ENCODE results near the gene MKKS.

Gene MKKS

DNA sequence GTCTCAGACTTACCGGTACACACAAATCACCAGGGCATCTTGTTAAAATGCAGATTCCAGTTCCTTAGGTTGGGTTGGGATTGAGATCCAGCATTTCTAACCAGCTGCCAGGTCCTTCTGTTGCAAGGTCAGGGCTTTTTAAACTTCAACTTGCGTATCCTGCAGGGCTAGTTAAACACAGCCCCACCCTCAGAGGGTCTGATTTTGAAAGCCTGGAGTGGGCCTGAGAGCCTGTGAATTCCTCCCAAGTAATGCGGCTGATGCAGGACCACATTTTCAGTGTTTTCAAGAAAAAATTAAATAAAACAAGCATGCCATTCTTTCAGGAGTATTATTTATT, 65.3 kb downstream of the MKKS start:
- no peak for DNase-seq (ENCODE audit: low read depth)

DNA sequence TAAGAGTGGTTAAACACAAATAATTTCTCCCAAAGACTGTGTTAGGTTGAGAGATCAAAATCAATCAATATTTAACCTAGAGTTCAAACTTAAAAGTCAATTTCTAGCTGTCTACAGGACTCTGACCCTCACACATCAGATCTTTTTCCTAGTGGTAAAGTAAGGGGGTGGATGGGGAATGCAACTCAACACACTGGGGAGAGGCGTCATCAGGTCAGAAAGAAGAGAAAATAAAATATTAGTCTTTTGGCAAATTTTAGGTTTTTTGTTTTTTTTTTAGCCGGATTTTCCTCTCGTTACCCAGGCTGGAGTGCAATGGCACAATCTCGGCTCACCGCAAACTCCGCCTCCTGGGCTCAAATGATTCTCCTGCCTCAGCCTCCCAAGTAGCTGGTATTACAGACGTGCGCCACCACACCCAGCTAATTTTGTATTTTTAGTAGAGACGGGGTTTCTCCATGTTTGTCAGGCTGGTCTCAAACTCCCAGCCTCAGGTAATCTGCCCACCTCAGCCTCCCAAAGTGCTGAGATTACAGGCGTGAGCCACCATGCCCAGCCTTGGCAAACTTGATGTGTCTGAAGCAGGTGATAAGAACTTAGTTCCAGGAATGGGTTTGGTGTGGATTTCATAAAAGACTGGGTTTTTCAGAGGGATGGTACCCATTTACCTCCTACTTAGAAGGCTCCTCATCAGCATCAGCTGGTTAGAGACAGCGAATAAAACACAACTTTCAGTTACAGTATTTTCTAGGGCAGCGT, 65.9 kb downstream of the MKKS start:
- DNase-seq (ENCODE audit: low read depth), result no peak

DNA sequence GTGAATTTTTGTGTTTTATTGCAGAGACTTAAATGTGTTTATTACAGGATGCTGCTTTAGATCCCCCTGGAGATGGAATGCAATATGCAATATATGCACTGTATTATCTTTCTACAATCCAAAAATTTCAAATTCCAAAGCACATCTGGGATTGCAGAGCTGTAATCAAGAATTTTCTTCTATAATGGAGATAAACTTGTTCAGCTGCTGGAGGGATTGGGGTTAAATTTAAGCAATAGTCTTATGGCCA, 66.4 kb downstream of the MKKS start:
- DNase-seq (ENCODE audit: low read depth), result no peak

DNA sequence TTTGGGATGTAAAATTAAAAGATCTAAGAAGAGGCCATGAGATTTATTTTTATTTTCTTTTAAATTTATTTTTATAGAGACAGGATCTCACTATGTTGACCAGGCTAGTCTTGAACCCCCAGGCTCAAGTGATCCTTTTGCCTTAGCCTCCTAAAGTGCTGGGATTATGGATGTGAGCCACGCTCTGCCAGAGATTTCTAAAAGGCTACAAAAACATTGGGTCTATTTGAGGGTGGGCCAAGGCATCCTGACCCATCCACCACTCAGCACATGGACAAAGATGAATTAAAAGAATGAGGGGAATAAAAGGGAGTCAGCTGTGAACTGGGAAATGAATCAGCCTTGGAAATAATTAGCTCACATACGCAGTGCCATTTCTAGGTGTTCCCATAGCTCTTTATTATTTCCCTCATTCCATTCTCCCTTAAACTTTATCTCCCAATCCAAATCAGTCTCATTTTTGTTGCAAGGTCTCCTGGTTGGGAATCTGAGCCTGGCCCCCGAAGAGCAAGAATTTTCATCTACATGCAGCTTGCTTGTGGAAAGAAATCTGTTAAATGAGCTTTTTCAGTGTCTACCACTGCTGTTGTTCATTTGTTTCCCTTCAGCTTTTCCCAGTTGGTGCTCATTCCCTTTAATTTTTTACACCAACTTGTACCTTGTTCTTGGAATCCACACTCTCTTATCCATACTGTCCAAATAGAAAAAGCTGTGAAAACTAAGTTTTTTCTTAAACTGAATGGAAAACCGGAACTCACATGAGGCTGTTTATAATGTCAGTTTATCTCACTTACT, 66.9 kb downstream of the MKKS start:
- no peak for DNase-seq (ENCODE audit: low read depth)

DNA sequence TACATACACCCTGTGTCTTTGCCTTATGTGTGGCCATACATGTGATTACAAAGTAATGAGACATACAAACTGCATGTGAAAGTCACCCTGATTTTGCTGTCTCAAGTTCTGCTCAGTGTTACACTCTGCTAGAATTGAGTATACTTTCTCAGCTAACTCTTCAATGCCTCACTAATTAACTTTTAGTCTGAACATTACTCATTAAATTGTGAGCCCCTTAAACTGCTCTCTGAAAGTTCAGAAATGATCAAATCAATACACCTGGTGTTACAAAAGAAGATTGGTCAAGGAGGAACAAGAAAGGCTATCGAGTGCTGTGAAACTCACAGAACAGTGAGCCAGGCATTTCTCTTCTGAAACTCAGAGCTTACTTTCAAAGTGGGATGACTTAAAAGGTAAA, 71.3 kb downstream of the MKKS start:
- no peak for DNase-seq (ENCODE audit: low read depth)

DNA sequence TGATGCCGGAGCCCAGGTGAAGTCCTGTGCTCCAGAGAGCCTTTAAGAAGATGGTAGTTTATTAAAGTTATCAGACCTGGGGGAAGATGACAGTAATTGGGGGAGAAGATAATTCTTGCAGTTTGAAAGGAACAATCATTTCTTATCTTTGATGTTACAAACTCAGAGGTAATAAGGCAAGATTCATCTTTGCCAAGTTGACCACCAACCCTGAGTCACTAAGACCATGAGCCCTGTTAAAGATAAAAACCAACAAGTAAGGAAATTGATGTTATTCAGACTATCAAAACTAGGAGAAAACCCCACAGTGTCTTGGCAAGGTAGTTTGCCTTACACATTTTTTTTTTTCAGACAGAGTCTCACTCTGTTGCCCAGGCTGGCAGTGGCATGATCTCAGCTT, 73.1 kb downstream of the MKKS start:
- DNase-seq (ENCODE audit: low read depth), result no peak

DNA sequence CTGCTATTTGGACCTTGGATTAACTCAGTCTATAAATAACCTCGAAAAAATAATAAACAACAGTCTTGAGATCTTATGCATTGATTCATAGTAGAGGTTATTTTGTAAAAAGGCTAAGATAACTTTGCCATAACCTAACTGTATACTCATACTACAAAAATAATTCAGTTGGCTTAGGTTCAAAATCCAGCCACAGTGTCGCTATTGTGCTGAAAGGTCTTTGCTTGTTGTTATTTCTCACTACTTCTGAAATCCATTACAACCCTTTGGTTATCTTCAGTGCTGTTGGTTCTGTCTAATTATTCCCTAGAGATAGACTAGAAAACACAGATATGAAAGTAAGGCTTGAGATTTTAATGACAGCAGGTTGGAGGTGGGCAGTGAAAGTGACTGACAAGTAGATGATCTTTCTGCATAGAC, 74.4 kb downstream of the MKKS start:
- no peak for DNase-seq (ENCODE audit: low read depth)

DNA sequence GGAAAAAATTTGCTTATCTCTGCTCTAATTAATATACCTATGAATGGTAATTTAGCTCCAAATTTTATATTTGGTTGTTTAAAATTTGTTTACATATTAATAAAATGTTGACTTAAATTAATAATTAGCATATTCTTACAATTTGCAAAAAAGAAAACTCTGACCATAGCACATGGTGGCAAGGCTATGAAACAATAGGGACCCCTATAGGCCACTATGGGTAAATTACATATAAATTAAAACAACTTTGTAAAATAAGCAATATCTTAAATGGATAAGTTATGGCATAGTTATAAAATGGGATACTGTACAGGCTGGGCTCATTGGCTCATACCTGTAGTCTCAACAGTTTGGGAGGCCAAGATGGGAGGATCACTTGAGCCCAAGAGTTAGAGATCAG, 76.0 kb downstream of the MKKS start:
- no peak for DNase-seq (ENCODE audit: low read depth)

DNA sequence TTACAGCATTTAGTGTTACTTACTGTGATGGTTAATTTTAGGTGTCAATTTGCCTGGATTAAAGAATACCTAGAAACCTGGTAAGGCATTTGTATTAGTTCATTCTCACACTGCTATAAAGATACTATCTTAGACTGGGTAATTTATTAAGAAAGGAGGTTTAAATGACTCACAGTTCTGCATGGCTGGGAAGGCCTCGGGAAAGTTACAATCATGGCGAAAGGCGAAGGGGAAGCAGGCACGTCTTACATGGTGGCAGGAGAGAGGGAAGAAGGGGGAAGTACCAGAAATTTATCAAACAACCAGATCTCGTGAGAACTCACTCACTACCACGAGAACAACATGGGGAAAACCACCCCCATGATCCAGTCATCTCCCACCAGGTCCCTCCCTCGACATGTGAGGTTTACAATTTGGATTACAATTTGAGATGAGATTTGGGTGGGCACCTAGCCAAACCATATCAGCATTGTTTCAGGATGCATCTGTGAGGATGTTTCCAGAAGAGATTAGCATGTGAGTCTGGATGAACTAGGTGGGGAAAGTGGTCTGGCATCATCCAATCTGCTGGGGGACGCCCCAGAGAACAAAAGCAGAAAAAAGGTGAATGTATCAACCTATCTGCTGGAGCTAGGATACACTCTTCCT, 76.8 kb downstream of the MKKS start:
- no peak for DNase-seq (ENCODE audit: low read depth)

DNA sequence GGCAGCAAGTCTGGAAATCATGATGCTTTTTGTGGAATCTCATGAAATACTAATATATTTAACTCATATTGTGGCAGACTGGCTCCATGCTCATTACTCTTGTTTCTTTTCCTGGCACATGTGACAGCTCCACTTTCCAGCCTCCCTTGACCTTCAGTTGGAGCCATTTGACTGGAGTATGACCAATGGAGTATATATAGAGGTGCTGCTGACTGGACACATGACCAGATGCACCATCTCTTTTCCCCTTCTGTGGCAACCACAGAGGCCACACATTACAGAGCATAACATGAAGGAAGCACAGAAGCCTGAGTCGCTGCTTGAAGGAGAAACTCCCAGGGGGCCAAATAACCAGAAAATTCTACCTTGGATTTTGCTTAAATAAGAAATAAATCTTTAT, 77.4 kb downstream of the MKKS start:
- no peak for DNase-seq (ENCODE audit: low read depth)

DNA sequence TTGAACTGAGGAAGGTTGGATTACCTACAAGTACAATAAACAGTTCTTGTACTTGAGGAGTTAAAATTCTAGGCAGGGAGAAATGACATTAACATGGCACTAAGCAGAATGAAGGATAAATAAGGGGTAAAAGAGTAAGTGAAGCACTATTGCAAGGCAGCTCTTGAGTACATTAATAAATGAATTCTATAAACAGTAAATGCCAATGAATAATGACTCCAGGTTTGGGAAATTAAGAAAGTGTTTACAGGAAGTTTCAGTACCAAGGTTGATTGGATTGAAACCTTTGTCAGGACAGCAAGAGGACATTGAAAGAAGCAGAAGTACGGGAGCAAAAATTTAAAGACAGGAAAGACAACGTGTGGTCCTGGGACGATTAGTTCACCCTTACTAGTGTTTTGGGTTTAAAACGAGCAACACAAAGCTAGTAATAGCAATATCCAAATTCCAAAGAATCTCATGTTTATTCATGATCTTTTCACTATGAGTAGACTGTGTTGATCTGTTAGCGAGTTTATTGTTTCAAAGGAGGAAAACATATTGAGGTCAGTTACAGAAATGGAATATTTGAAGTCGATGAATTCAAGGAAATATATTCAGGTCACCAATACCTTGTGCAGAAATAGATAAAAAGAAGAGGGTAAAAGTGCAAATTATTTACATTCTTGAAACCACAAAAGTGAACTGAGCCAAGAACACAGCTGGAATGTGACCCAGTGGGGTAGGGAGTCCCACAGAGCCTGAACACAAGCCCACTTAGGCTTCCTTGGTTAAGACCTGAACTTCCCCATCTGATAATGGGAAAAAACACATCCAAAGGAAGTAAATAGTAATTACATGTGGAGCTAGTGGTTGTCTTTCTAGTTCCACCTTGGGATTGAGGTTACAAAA, 80.8 kb downstream of the MKKS start:
- DNase-seq (ENCODE audit: low read depth), result no peak

Data from activated T-cell treated with anti-CD3 and anti-CD28 coated beads for 1 hour (primary cell).